Fibroblast of skin of left quadriceps (primary cell): ENCODE measurements around the gene COL7A1.
"Not testable (repeated sequence)": the region's sequence is repeated elsewhere in the genome, so short reads cannot be mapped to it uniquely, and the experiment has no call there.

Source experiments
- DNase-seq, 2 experiments: peaks; one replicate each; pipeline ENCODE4 v3.0.0-alpha.2; 2013; ENCODE audit warnings: low read depth in 2 of 2

The COL7A1 gene

GRCh38 chr3:48543271-48543866, 51.8 kb downstream of the COL7A1 start:
- DNase-seq: no peak

DNA sequence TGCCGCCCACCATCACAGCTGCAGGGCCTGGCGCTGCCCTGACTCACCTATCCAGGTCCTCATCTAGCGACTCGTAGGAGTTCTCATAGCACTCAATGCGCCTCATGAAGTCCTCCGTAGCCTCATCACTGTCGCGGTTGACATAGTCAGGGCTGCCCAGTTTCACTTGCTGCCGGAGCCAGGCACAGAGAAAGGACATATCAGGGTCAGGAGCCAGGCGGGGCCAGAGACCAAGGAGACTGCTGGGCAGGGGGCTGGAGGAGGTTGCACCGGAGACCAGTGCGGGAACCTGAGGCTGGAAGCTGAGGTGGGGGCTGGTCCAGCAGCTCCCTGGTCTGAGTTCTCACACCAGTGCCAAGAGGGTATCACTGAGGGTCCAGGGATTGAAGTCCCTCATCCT, 56.7 kb downstream of the COL7A1 start:
- DNase-seq: no peak

GRCh38 chr3:48536785-48537184, 58.3 kb downstream of the COL7A1 start:
- no peak for DNase-seq

GRCh38 chr3:48536116-48536515, 59.0 kb downstream of the COL7A1 start:
- DNase-seq: no peak

- DNase-seq: no peak
These were observed 59.6 kb downstream of the COL7A1 start for GRCh38 chr3:48535578-48535977.

- no peak for DNase-seq
These were observed 62.2 kb downstream of the COL7A1 start for GRCh38 chr3:48532977-48533337.

GRCh38 chr3:48532271-48532976, 62.7 kb downstream of the COL7A1 start:
- no peak for DNase-seq

DNA sequence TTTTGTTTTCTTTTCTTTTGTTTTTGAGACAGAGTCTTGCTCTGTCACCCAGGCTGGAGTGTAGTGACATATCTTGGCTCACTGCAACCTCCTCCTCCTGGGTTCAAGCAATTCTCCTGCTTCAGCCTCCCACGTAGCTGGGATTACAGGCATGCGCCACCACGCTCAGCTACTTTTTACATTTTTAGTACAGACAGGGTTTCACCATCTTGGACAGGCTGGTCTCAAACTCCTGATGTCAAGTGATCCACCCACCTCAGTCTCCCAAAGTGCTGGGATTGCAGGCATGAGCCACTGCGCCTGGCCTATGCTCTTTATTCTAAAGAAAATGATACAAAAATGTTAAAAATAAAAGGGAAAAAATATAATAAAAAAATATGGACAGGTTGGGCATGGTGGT, 64.4 kb downstream of the COL7A1 start:
- DNase-seq: not testable (repeated sequence)

- DNase-seq: no peak
These were observed 66.4 kb downstream of the COL7A1 start for GRCh38 chr3:48528754-48529153.

- no peak for DNase-seq
These were observed 67.1 kb downstream of the COL7A1 start for GRCh38 chr3:48528048-48528447.

GRCh38 chr3:48524970-48525369, 70.2 kb downstream of the COL7A1 start:
- no peak for DNase-seq

DNA sequence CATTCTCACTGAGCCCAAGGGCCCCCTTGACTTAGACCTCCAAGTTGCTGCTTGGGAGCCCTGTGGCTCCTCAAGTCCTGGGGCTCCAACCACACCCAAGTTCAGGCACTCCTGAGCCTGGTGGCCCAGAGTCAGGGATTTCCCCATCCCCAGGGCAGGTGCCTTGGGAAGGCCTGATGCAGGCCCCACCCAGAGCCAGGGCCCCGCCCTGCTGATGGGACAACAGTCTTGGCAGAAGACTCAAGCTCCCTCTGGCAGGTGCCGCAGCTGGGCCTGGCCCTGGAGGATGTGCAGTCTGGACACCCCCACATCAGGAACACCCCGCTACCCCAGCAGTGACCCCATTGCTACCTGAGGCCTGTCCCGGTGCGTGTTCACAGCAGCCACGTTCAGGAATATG, 73.5 kb downstream of the COL7A1 start:
- DNase-seq: no peak

- DNase-seq: no peak
These were observed 75.9 kb downstream of the COL7A1 start for GRCh38 chr3:48519277-48519643.

- no peak for DNase-seq
These were observed 76.4 kb downstream of the COL7A1 start for GRCh38 chr3:48518638-48519276.

DNA sequence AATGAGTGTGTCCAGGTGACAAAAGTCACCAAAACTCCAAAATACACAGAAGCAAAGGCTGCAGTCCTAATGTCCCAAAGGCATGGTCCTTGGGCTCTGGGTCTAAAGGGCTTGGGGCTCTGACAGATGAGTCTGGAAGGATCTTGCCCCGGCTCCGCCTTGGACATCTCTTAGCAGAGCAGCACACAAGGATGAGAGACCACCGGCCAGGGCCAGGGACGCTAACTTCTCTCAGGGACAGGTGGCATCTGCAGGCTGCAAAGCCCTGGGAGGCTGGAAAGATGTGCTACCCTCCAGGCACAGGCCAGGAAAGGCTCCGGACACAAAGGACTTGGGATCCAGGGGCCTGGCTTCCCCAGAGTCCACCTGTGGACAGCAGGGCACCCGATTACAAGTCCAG, 77.1 kb downstream of the COL7A1 start:
- DNase-seq: no peak

GRCh38 chr3:48516571-48516970, 78.6 kb downstream of the COL7A1 start:
- DNase-seq: no peak

GRCh38 chr3:48514431-48515227, 80.5 kb downstream of the COL7A1 start:
- no peak for DNase-seq
